NCI-H2107 (cell line): ENCODE data around the gene DRGX.

Experiments
- DNase-seq: peaks from one replicate; lab custom pipeline; 2025; lab: John Stamatoyannopoulos, UW

Gene DRGX

DNA sequence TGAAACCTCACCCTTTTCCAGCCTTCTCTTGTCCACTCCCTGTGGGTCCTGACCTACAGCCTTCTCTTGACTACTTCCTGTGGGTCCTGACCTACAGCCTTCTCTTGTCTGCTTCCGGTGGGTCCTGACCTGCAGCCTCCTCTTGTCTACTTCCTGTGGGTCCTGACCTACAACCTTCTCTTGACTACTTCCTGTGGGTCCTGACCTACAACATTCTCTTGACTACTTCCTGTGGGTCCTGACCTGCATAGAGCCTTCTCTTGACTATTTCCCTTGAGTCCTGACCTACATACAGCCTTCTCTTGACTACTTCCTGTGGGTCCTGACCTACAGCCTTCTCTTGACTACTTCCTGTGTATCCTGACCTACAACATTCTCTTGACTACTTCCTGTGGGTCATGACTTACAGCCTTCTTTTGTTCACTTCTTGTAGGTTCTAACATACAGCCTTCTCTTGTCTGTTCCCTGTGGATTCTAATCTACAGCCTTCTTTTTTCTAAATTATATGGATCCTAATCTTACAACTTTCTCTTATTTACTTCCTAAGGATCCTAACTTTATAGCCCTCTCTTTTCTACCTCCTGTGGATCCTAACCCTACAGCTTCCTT is 60.4 kb downstream of the DRGX start:
- no peak for DNase-seq

DNA sequence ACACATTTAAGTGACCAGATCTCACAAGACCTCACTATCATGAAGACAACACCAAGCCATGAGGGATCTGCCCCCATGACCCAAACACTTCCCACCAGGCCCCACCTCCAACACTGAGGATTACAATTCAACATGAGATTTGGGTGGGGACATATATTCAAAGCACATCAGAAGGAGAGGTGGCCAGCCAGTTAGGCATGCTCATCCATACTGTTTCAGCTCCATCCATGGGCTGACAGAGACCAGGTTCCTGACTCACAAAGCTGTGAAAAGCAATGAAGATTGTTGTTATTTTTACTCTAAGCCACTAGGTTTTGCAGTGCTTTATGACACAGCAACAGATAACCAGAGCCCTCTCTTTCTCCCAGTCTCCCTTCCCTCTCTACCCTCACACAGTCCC is 60.9 kb downstream of the DRGX start:
- DNase-seq = no peak

DNA sequence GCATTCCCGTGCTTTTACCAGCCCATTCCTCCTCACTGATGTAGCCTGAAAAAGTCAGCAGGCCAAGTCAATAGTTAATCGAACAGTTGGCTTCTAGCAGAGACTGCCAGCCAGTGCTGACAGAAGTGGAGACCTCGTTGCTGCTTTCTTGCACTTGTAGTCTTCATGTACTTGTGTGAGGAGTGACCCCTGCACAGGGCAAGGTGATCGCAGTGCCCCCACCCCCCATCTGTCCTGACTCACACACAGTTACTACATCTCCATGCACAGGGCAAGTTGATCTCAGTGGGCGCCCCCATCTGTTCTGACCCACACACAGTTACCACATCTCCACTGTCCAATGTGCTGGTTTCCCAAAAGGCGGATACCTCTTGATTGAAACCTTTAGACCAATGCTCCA is 62.7 kb downstream of the DRGX start:
- DNase-seq = no peak

DNA sequence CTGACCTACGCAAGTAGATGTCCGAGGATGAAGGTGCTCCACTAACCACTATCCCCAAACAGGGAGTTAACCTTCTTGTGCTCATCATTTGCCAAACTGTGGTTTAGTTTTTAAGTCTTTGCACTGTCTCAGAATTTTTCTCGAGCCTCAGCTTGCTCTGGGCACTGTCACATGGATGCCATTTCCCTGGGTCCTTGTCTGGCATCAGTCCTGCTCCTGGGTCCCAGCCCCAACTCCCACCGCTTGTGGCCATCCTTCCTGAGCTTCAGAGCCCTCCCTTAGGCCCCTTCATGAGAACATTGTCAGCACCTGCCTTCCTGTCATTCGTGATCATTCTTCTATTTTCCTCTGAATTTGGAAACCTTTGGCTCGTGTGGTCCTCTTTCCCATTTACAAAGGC is 63.1 kb downstream of the DRGX start:
- no peak for DNase-seq

DNA sequence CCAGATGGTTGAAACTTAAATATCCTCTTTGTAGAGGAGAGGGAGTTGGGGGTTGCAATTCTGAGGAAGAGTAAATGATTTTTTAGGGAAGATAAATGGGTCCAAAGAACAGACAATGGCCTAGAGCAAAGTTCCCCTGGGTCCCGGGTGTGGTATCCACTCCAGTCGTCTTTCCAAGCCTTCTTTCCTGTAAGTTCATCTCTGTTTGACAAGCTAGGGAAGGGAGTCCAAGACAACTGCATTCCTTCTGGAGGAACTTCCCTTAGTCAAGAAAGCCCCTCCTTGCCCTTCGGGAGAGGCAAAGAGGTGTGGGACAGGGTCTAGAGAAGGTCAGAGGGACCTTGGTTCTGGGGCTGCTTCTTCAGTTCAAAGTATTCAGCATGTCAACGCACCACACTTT is 63.6 kb downstream of the DRGX start:
- no peak for DNase-seq

DNA sequence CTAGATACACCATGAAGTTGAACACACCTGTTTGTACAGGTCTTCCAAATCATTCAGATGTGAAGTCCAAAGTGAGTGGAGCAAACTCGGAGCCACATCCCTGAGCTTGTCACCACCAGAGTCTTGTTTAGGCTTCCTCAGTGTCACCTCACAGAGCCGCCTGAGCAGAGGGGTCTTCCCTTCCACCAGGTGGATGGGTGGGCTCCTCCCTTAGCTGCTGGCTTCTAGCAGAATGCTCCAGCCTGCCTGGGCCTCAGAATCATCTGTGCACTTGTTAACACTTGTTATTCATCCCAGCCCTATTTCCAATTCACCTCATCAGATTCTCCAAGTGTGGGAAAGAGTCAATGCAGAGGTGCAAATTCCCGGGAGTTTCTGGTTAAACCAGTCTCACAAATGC is 64.5 kb downstream of the DRGX start:
- DNase-seq = no peak

DNA sequence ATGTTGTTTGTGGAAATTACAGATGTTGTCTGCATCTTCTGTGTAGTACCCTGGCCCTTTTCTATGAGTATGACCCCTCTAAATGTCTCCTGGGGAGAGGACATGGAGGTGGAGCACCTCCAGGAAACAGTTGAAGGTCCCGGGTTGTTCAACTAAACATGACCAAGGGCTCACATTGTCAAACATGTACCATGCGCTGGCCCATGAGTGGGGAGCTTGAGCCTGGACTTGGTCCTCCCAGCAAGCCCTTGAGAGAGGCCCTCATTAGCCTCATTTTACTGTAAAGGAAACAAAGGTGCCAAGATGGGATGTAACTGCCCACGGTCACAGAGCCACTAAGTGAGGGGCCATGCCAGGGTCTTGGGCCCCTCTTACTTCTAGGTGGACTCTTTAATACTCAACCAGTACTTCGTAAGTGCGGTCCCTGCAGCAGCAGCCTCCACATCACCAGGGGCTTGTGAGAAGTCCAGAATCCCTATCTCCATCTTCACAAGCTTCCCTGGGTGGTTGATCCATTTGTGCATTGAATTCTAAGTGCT is 65.7 kb downstream of the DRGX start:
- no peak for DNase-seq

DNA sequence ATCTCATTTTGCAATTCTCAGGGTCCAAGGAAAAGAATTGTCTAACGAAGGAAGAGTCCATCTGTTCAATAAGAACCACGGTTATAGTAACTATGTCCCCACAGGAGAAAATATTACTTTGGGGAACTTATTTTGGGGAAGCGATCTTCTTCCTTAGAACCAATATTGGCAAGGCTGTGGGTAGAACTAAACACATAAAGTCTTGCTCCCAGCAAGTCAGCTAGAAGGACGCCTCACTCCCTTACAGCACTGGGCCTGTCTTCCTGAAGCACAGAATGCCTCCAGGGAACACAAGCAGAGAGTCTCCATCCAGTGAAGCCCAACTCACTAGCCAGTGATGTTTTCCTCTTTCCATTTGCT is 66.8 kb downstream of the DRGX start:
- no peak for DNase-seq

DNA sequence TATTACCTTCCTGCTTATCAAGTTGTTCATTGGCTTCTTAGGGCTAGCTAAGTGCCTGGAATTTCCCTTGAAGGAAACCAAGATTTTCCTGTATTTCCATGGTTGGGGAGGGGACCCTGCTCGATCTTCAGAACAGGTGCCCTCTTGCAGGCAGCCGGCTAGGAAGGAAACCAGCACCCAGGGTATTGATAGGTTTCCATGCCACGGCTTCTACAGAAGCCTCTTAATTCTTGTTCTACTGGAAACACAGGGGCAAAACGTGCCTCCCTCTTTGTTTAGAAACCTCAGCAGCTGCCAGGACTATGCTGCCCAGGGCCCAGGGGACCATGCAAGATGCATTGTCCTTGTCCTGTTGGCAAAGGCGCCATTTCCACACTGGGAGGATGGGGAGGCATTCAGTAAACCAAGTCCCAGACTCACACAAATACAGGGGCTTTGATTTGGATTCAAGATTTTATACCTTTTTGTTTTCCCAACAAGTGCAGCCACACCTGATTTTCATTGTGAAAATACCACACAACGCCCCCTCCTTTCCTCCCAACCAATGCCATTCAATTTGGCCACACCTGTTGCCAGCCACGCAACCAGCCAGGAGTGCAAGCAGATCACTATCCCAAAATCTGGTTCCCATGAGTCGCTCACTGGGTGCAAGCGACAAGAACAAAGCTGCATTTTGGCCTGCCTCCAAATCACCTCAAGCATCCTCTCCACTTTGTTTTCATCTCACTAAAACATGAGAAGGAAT is 67.3 kb downstream of the DRGX start:
- DNase-seq = no peak

DNA sequence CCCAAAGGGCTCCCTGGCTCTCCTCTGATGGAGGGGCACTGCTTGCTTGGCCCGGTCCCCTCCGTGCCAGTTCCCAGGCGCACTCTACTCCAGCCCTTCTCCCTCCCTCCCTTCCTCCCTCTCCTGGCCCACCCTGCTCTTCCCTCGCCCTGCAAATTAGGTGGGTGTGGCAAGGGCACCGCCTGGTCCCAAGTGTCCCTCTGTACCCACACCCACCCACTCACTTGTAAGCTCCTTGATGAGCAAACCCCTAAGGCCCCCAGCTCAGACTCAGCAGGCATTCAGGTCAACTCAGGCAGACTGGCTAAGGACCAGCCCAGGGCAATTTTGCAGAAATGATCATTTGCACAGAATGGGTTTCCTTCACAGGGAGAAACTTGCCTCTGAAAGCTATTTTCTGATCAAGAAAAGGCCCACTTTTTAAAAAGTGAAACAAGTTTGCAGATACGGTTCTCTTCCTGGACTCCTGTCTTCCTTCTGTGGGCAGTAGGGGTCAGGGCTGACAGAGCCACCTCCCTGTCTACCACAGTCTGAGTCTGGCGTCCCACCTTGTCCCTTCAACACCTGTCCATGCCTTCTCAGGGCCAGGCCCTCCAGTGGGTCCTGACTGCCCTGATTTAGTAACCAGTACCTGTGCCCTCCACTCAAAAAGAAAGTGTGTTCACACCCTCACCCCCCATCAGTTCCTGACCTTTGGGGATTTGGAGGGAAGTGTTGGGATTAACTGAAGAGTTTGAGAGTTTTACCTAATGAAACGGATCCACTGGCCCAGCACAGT is 68.7 kb downstream of the DRGX start:
- no peak for DNase-seq

DNA sequence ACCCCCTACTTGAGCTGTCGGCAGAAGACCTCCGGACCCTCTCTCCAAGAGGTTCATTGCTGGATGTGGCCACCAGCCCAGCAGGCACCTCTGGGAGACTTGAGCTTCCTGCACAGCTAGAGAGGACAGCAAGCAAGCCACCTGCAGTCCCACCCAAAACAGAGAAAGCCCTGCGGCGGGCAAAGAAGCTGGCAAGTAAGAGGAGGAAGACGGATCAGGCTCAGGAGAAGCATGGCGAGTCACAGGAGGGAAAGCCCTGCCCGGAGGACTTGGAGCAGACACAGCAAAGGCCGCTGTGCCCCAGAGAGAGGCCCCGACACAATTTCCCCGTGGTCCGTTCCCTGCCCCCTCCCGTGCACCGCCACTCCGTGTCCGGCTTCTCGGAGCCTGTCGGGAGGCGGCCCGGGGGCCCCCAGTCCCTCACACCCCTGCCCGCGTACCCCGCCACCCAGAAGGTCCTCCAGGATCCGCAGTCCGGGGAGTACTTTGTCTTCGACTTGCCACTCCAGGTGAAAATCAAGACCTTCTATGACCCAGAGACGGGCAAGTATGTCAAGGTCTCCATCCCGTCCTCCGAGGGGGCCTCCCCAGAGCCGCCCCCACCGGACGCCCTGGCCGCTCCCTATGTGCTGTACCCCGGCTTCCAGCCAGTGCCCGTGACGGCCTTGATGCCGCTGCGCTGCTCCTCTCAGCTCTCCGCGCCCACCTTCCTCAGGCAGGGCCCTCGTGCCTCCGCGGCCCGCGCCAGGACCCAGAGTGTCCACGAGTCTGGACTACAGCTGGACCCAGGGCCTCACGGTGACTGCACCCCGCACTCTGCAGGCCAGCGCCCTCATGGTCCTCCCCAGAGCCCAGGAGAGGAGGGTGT is 69.7 kb downstream of the DRGX start:
- DNase-seq = no peak

DNA sequence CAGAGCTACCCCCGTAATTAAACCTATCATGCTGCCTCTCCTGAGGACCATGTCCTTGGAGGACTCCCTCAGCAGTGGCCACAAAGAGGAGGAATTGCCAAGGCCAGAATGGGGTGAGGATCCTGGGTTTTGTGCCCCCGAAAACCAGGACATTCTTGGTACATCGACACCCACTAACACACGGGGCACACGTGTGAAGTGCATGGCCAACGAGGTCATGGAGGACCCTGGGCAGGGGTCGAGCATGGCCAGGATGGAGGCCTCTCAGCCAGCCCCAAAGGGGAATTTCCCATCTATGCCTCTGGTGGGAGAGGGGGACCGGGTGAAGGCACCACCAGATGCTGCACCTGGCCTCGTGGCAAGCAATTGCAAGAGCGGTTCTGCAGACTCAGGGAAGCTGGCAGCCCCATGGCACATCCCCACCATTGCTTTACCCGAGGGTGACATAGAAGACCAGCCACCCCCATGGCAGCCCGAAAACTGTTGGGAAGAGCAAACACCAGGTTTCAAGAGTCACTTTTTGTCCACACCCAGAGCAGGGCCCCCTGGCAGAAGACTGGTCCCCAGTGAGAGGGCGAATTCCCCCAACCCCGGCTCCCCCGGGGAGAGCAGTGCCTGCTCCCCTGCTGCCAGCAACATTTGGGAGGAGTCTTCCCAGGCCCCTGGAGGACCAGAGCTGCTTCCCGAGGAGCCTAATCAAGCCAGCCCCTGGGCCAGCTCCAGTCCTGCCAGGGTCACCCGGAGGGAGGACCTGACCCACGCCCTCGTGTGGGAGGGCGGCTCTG is 70.6 kb downstream of the DRGX start:
- DNase-seq = no peak

DNA sequence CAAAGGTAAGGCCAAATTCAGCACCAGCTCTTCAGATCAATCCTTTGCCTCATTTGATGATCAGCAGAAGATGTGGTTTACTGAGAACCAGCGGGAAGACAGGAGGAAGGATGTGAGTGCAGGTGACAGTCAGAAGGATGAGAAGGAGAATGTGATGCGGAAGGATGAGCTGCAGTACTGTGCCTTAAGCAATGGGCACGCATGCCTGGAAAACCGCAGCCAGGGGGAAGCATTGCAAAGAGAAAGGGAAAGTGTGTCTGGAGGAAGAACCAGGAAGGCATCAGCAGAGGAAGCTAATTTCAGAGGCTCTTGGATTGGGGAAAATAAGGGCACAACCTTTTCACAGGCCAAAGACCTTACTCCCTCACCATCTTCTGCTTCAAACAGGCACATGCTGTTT is 71.2 kb downstream of the DRGX start:
- DNase-seq = no peak

DNA sequence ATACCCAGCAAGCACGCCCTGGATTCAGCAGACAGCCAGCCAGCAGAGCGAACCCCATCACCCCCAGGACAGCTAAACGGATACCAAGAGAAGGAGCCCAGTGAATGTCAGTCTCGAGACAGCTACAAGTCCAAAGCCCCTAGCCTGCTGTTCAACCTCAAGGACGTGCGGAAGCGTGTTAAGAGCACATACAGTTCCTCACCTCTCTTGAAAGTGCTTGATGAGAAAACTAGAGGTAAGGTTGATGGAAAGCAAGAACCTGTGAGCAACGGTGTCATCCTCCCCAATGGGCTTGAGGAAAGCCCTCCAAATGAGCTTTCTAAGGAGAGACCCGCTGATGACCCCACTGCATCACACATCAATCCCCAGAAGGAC is 72.0 kb downstream of the DRGX start:
- no peak for DNase-seq

DNA sequence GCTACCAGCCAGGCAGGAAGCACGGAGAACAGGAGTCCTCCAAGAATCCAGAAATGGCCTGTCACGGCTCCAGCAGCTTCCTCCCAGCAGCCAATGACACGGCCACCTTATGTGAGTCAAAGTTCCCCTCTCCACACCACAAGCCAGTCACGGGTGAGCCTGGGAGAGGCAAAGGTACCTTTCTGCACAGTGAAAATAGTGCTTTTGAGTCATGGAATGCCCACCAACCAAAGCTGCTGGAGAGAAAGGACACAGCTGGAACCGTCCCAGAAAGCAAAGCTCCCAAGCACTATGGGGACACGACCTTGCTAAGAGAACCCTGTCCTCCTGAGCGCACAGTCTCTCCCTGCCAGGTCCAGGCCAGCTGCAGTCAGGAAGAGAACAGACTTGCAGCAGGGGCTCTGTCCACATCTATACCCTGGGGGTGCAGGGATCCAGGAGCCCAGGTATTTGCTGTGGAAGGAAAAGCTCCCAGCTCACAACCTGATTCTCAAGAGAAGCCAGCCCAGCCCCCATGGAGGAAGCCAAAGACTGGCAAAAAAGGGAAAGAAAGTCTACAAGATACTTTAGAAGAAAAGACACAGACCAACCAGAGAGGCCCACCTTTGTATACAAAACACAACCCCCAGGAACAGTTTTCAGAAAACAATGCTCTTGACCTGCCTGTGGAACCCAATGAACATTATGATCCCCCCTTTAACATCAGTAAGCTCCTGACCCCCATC is 72.6 kb downstream of the DRGX start:
- DNase-seq = no peak

DNA sequence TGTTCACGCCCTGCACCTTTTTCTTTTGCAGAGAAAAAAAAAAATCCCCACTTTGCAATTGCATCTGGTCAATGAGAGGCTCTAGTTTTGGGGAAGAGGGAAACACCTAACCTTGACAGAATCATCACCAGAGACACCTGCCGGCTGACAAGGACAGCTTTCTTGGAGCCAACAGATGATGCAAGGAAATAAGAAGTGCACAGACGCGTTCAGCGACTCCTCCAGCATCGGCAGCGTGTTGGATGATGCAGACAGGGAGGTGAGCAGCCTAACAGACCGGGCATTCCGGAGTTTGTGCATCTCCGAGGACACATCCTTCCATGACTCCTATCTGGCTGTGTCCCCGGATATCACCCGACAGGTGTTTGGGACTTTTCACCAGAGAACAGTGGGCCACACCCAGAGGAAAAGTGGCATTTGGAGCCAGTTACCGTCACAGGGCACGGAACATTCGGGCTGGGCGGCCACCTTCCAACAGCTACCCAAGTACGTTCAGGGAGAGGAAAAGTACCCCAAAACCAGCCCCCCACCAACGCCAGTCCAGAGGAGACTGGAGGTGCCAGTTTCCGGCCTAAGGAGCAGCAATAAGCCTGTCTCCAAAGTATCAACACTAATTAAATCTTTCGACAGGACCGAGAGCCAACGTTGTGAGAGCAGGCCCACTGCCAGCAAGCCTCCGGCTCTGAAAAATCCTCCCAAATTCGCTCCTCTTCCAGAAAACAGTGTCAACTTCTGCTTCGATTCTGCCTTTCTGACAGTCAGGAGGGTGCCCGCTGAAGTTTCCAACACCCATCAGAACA is 73.3 kb downstream of the DRGX start:
- no peak for DNase-seq

DNA sequence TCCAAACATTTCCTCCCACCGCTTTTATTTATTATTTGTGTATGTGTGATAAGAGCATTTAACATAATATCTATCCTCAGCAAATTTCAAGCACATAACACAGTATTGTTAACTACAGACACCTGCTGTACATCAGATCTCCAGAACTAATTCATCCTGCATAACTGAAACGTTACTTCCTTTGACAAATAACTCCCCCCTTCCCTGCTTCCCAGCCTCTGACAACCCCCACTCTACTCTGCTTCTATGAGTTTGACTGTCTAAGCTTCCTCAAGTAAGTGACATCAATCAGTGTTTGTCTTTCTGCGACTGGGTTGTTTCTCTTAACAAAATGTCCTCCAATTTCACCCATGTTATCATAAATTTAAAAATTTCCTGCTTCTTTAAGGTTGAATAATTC is 74.9 kb downstream of the DRGX start:
- no peak for DNase-seq

DNA sequence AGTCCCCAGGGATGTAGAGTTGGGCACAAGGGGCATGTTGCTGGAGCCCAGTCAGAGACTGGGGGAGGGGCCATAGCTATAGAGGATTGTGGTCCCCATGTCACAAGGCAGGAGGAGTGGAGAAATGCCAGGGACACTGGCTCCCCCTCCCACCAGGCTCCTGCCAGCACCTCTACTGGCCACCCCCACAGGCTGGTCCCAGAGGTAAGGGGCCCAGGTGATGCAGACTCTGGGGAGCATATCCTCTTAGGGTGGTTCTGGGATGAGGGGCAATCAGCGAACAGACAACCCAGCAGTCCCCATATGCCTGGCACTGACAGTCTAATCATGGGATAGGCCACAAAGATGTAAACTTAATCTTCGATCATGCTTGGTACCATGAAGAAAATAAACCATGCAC is 75.7 kb downstream of the DRGX start:
- DNase-seq = no peak

DNA sequence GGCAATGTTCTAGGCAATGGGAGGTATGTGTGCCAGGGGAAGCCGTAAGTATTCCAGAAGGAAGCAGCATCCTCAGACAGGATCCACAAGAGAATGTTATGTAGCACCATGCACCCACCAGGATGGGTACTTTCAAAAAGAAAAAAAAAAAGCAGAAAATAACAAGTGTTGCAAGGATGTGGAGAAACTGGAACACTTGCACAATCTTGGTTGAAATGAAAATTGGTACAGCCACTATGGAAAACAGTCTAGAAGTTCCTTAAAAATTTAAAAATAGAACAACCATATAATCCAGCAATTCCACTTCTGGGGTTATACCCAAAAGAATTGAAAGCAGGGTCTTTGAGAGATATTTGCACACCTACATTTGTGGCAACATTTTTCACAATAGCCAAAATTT is 76.7 kb downstream of the DRGX start:
- DNase-seq = no peak

DNA sequence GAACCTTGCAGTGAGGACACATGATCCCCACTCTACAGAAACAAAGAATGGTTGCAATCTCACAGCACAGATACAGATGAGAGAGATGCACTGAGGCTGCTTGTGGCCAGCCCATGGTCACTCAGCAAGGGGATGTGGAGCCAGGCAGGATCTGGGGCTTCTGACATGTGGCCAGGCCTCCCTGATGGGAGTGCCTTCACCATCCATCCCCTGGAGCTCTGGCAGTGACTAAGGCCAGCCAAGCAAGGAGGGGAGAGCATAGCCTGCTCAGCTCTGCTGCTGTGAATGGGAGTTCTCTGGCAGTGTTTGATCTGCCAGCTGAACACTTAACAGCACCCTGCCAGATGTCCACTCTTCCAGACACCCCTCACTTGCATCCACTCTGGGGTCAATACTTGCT is 77.1 kb downstream of the DRGX start:
- DNase-seq = no peak
